Medulla oblongata (tissue), 1 donor: ENCODE measurements around the gene PTGFRN.

ENCODE experiments used
- DNase-seq: peaks from one replicate; pipeline ENCODE4 v3.0.0-alpha.2; 2015; ENCODE audit errors: extremely low spot score

Gene PTGFRN

GRCh38 chr1:117000142-117000541 is 90.4 kb downstream of the PTGFRN start:
- DNase-seq, result no peak

- peak; percentile 57 for DNase-seq
Measured at GRCh38 chr1:117001254-117001927, 91.7 kb downstream of the PTGFRN start, which contains the start of gene CD101. Gene CD101, plus strand, starts transcription at chr1:117001760. Its CDS starts 58 bp downstream, at chr1:117001818.

- no peak for DNase-seq
Measured at GRCh38 chr1:117003223-117003875, 93.6 kb downstream of the PTGFRN start.

GRCh38 chr1:117007719-117008013 is 98.0 kb downstream of the PTGFRN start:
- no peak for DNase-seq

GRCh38 chr1:117008656-117009055 is 98.9 kb downstream of the PTGFRN start:
- no peak for DNase-seq

- DNase-seq, result no peak
Measured at GRCh38 chr1:117009132-117009531, 99.4 kb downstream of the PTGFRN start.

- DNase-seq, result no peak
Measured at GRCh38 chr1:117010310-117010969, 100.7 kb downstream of the PTGFRN start.

- no peak for DNase-seq
Measured at GRCh38 chr1:117011334-117011733, 101.6 kb downstream of the PTGFRN start.

GRCh38 chr1:117013309-117013858 is 103.7 kb downstream of the PTGFRN start:
- no peak for DNase-seq

- no peak for DNase-seq
Measured at GRCh38 chr1:117014209-117014608, 104.5 kb downstream of the PTGFRN start.

GRCh38 chr1:117015724-117016123 is 106.0 kb downstream of the PTGFRN start:
- no peak for DNase-seq

GRCh38 chr1:117017062-117017461 is 107.3 kb downstream of the PTGFRN start:
- DNase-seq, result no peak

GRCh38 chr1:117017648-117018047 is 107.9 kb downstream of the PTGFRN start:
- no peak for DNase-seq

GRCh38 chr1:117020526-117021156 is 110.9 kb downstream of the PTGFRN start:
- peak; percentile 70 for DNase-seq

- no peak for DNase-seq
Measured at GRCh38 chr1:117022114-117022513, 112.4 kb downstream of the PTGFRN start.

GRCh38 chr1:117025568-117025967 is 115.9 kb downstream of the PTGFRN start:
- DNase-seq, result no peak

GRCh38 chr1:117026361-117026760 is 116.6 kb downstream of the PTGFRN start:
- DNase-seq, result no peak

GRCh38 chr1:117029685-117030084 is 120.0 kb downstream of the PTGFRN start:
- no peak for DNase-seq

GRCh38 chr1:117030271-117030877 is 120.7 kb downstream of the PTGFRN start:
- no peak for DNase-seq

GRCh38 chr1:117032266-117032665 is 122.5 kb downstream of the PTGFRN start:
- no peak for DNase-seq

GRCh38 chr1:117032681-117033539 is 123.2 kb downstream of the PTGFRN start:
- no peak for DNase-seq
